HG03064 (cell line): Measurements from ENCODE around the gene TXLNA.

ENCODE experiments used
- ATAC-seq: cut with Tn5 transposase; IDR thresholded peaks from one replicate; pipeline ENCODE4 v1.9.1; 2021; ENCODE audit warnings: low read depth; ENCODE audit not compliant: unreplicated experiment

The TXLNA gene

GRCh38 chr1:32208469-32208868 is 29.0 kb downstream of the TXLNA start:
- ATAC-seq, result no peak

- no peak for ATAC-seq
Measured at GRCh38 chr1:32208891-32209328, 29.4 kb downstream of the TXLNA start, which contains the start of gene DCDC2B. Gene DCDC2B (plus strand): TSS chr1:32209089. CDS start chr1:32209094, 5 bp downstream.

GRCh38 chr1:32215629-32216480 is 36.4 kb downstream of the TXLNA start:
- ATAC-seq, result no peak

- ATAC-seq, result no peak
Measured at GRCh38 chr1:32216566-32216965, 37.1 kb downstream of the TXLNA start.

- ATAC-seq, result no peak
Measured at GRCh38 chr1:32219022-32219421, 39.5 kb downstream of the TXLNA start.

GRCh38 chr1:32220746-32221580 is 41.5 kb downstream of the TXLNA start:
- ATAC-seq, result no peak

- no peak for ATAC-seq
Measured at GRCh38 chr1:32221581-32221979, 42.1 kb downstream of the TXLNA start.

GRCh38 chr1:32221980-32222755 is 42.7 kb downstream of the TXLNA start, which contains the start of the genes EIF3I and TMEM234:
Gene EIF3I (plus strand): TSS chr1:32222407. CDS start chr1:32222442, 35 bp downstream.
Gene TMEM234 (minus strand): TSS chr1:32222353. CDS start chr1:32222322, 31 bp downstream.
- ATAC-seq, result peak; percentile 79

- no peak for ATAC-seq
Measured at GRCh38 chr1:32223683-32224082, 44.2 kb downstream of the TXLNA start.

- ATAC-seq, result no peak
Measured at GRCh38 chr1:32224285-32224684, 44.8 kb downstream of the TXLNA start.

GRCh38 chr1:32228771-32229170 is 49.3 kb downstream of the TXLNA start:
- no peak for ATAC-seq

- ATAC-seq, result no peak
Measured at GRCh38 chr1:32231843-32232432, 52.5 kb downstream of the TXLNA start.

GRCh38 chr1:32232558-32233304 is 53.3 kb downstream of the TXLNA start:
- ATAC-seq, result no peak

GRCh38 chr1:32234792-32235191 is 55.3 kb downstream of the TXLNA start:
- ATAC-seq, result no peak

GRCh38 chr1:32239337-32239736 is 59.9 kb downstream of the TXLNA start:
- no peak for ATAC-seq

GRCh38 chr1:32239790-32240139 is 60.3 kb downstream of the TXLNA start:
- no peak for ATAC-seq

GRCh38 chr1:32240140-32240951 is 60.9 kb downstream of the TXLNA start:
- ATAC-seq, result no peak

- no peak for ATAC-seq
Measured at GRCh38 chr1:32241001-32241763, 61.7 kb downstream of the TXLNA start.
